Trophoblast cell (in vitro differentiated cells and primary cell): ENCODE measurements around the gene SLAIN2.

Experiments
- DNase-seq, 2 donors: peaks; one replicate each; pipeline ENCODE4 v3.0.0-alpha.2; 2016
- H2AFZ ChIP-seq: 2 replicates; pipeline ENCODE4 v1.6.1; 2013; ENCODE audit warnings: low read length, moderate library complexity, mild to moderate bottlenecking; ENCODE audit not compliant: insufficient read depth, poor library complexity
- H2AK5ac ChIP-seq: 2 replicates; pipeline ENCODE4 v1.6.1; 2013; ENCODE audit warnings: mild to moderate bottlenecking, low read length
- H2BK120ac ChIP-seq: 2 replicates; pipeline ENCODE4 v1.6.1; 2013; ENCODE audit warnings: low read length, mild to moderate bottlenecking, moderate library complexity; ENCODE audit not compliant: insufficient read depth, poor library complexity
- H2BK12ac ChIP-seq: 2 replicates; pipeline ENCODE4 v1.6.1; 2013; ENCODE audit warnings: mild to moderate bottlenecking, low read length, moderate library complexity
- H2BK5ac ChIP-seq: 2 replicates; pipeline ENCODE4 v1.6.1; 2013; ENCODE audit warnings: low read length, low read depth, moderate library complexity, mild to moderate bottlenecking; ENCODE audit not compliant: poor library complexity
- H3K14ac ChIP-seq: 2 replicates; pipeline ENCODE4 v1.6.1; 2013; ENCODE audit warnings: mild to moderate bottlenecking, low read length
- H3K18ac ChIP-seq: 2 replicates; pipeline ENCODE4 v1.6.1; 2013; ENCODE audit warnings: mild to moderate bottlenecking, low read length
- H3K23ac ChIP-seq: 2 replicates; pipeline ENCODE4 v1.6.1; 2013; ENCODE audit warnings: low read length
- H3K27ac ChIP-seq: 2 replicates; pipeline ENCODE4 v1.5.1; 2013; ENCODE audit warnings: low read depth, mild to moderate bottlenecking, inconsistent platforms, low read length, moderate library complexity
- H3K27me3 ChIP-seq: 2 replicates; pipeline ENCODE4 v1.6.1; 2013; ENCODE audit warnings: inconsistent platforms, mild to moderate bottlenecking, low read length, moderate library complexity; ENCODE audit not compliant: insufficient read depth
- H3K36me3 ChIP-seq, 2 experiments: 1 replicate in 1 of 2; 2 replicates in 1 of 2; pipeline ENCODE4 v1.6.1; 2013; ENCODE audit warnings: low read length in 2 of 2, mild to moderate bottlenecking in 2 of 2, moderate library complexity in 1 of 2; ENCODE audit not compliant: insufficient read depth in 2 of 2, control insufficient read depth in 1 of 2
- H3K4ac ChIP-seq: 2 replicates; pipeline ENCODE4 v1.6.1; 2013; ENCODE audit warnings: low read depth, mild to moderate bottlenecking, low read length, moderate library complexity
- H3K4me1 ChIP-seq, 2 experiments: 1 replicate in 1 of 2; 2 replicates in 1 of 2; pipeline ENCODE4 v1.6.1; 2013; ENCODE audit warnings: low read length in 2 of 2, mild to moderate bottlenecking in 2 of 2, moderate library complexity in 1 of 2; ENCODE audit not compliant: insufficient read depth in 2 of 2, control insufficient read depth in 1 of 2
- H3K4me2 ChIP-seq: 2 replicates; pipeline ENCODE4 v1.6.1; 2013; ENCODE audit warnings: inconsistent platforms, mild to moderate bottlenecking, low read length, moderate library complexity
- H3K4me3 ChIP-seq: 2 replicates; pipeline ENCODE4 v1.5.1; 2013; ENCODE audit warnings: mild to moderate bottlenecking, low read depth, low read length, inconsistent platforms
- H3K79me1 ChIP-seq: one replicate; pipeline ENCODE4 v1.6.1; 2013; ENCODE audit warnings: low read length
- H3K79me2 ChIP-seq: 2 replicates; pipeline ENCODE4 v1.6.1; 2013; ENCODE audit warnings: low read length, mild to moderate bottlenecking; ENCODE audit not compliant: control insufficient read depth, insufficient read depth, poor library complexity
- H3K9ac ChIP-seq: 2 replicates; pipeline ENCODE4 v1.6.1; 2013; ENCODE audit warnings: mild to moderate bottlenecking, low read length
- H3K9me3 ChIP-seq: 2 replicates; pipeline ENCODE4 v1.6.1; 2013; ENCODE audit warnings: low read depth, mild to moderate bottlenecking, control low read depth, inconsistent platforms, low read length; ENCODE audit not compliant: insufficient read depth
- H4K12ac ChIP-seq: 2 replicates; pipeline ENCODE4 v1.6.1; 2013; ENCODE audit warnings: low read depth, mild to moderate bottlenecking, low read length, moderate library complexity
- H4K8ac ChIP-seq: 2 replicates; pipeline ENCODE4 v1.6.1; 2013; ENCODE audit warnings: low read depth, mild to moderate bottlenecking, low read length, moderate library complexity
- H4K91ac ChIP-seq: one replicate; pipeline ENCODE4 v1.6.1; 2013; ENCODE audit warnings: low read depth, mild to moderate bottlenecking, low read length, moderate library complexity
- WGBS: extraction: QIAGEN DNeasy Blood & Tissue Kit; methylation state at CpG from one replicate; pipeline ENCODE4 v1.1.7; 2013; ENCODE audit warnings: missing lambda C conversion rate; ENCODE audit not compliant: insufficient read length, insufficient coverage; ENCODE audit errors: extremely low coverage; 5-methylcytosine and 5-hydroxymethylcytosine counted together

Gene SLAIN2

DNA sequence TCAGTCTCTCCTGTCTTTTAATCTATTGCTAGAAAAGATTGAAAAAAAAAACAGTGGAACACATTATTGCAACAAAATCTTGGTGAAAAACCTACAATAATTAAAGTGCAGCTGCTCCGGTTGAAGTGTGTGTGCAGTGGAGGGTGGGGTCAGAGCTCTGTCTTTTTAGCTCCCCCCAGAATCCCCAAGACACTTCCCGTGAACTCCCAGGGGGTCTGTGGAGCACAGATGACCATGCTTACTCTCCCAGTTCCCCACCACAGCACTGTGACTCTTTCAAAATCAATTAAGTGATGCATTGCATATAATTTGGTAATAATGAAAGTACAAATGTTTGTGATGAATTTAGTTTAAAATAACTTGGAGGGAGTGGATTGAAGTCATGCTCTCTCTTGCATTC lies 126.1 kb downstream of the SLAIN2 start:
- H4K91ac ChIP-seq, result no peak overlapping the region
- no peak overlapping the region for H3K23ac ChIP-seq
- no peaks in the 10 kb centered on the region for H3K79me2 ChIP-seq
- no peak overlapping the region for H3K4me2 ChIP-seq
- H2BK5ac ChIP-seq, result no peak overlapping the region
- no CpG with 5 or more reads among the region's 2 CpGs for WGBS
- no peak overlapping the region for H3K4me3 ChIP-seq
- H3K18ac ChIP-seq, result no peak overlapping the region
- no peak overlapping the region for H2BK120ac ChIP-seq
- no peaks in the 10 kb centered on the region for H3K79me1 ChIP-seq
- H2AK5ac ChIP-seq, result no peak overlapping the region
- H3K27ac ChIP-seq, result no peak overlapping the region
- no peak overlapping the region for H4K12ac ChIP-seq
- no peaks in the 10 kb centered on the region for H3K27me3 ChIP-seq
- H3K9me3 ChIP-seq, result no peaks in the 10 kb centered on the region
- no peak for DNase-seq
- H3K14ac ChIP-seq, result no peak overlapping the region
- no peak overlapping the region for H4K8ac ChIP-seq
- H3K9ac ChIP-seq, result no peak overlapping the region
- H3K36me3 ChIP-seq, result no peaks in the 10 kb centered on the region
- no peaks in the 10 kb centered on the region for H3K4me1 ChIP-seq
- H3K4ac ChIP-seq, result no peak overlapping the region
- H2AFZ ChIP-seq, result no peak overlapping the region
- no peak overlapping the region for H2BK12ac ChIP-seq

GRCh38 chr4:48467891-48468290 lies 126.6 kb downstream of the SLAIN2 start:
- Histone ChIP-seq H3K4me3 (no peak overlapping the region), H2BK12ac (no peak overlapping the region), H2AK5ac (no peak overlapping the region), H3K18ac (no peak overlapping the region), H3K9me3 (no peaks in the 10 kb centered on the region), H3K4me2 (no peak overlapping the region), H4K91ac (no peak overlapping the region), H3K27ac (no peak overlapping the region), H4K12ac (no peak overlapping the region), H3K9ac (no peak overlapping the region), H3K79me2 (no peaks in the 10 kb centered on the region), H3K27me3 (no peaks in the 10 kb centered on the region), H4K8ac (no peak overlapping the region), H3K14ac (no peak overlapping the region), H3K36me3 (no peaks in the 10 kb centered on the region), H3K23ac (no peak overlapping the region), H3K4me1 (no peaks in the 10 kb centered on the region), H2BK5ac (no peak overlapping the region), H3K79me1 (no peaks in the 10 kb centered on the region), H2AFZ (no peak overlapping the region), H2BK120ac (no peak overlapping the region), H3K4ac (no peak overlapping the region)
- no peak for DNase-seq
- WGBS, result no CpG with 5 or more reads among the region's 5 CpGs

- no CpG with 5 or more reads among the region's 1 CpG for WGBS
- Histone ChIP-seq H2BK120ac (no peak overlapping the region), H3K23ac (no peak overlapping the region), H4K8ac (no peak overlapping the region), H4K12ac (no peak overlapping the region), H3K9ac (no peak overlapping the region), H3K79me2 (no peaks in the 10 kb centered on the region), H3K36me3 (no peaks in the 10 kb centered on the region), H3K27me3 (no peaks in the 10 kb centered on the region), H3K4me1 (no peaks in the 10 kb centered on the region), H4K91ac (no peak overlapping the region), H3K4me3 (no peak overlapping the region), H3K4me2 (no peak overlapping the region), H2BK5ac (no peak overlapping the region), H2AK5ac (no peak overlapping the region), H2AFZ (no peak overlapping the region), H3K4ac (no peak overlapping the region), H2BK12ac (no peak overlapping the region), H3K14ac (no peak overlapping the region), H3K27ac (no peak overlapping the region), H3K18ac (no peak overlapping the region), H3K79me1 (no peaks in the 10 kb centered on the region), H3K9me3 (no peaks in the 10 kb centered on the region)
- no peak for DNase-seq
Measured at GRCh38 chr4:48470137-48470536, 128.8 kb downstream of the SLAIN2 start.

DNA sequence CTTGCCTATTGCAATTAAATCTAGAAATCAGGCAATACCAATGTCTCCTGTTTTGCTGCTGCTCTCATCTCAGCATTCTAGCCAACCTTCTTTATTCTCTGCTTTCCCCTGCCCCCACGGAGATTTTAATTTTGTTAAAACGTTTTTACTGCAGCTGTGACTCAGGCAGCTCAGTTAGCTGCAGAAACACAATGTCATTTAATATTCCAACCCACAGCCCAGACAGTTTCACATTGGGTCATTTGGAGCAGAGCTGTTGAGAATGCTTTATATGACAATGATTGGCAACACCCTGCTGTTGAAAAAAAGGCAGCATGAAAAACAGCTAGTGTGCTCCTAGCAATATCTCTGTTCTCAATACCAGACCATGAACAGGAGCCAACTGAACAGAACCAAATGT lies 129.2 kb downstream of the SLAIN2 start:
- H3K36me3 ChIP-seq, result no peaks in the 10 kb centered on the region
- no peak for DNase-seq
- H3K4me3 ChIP-seq, result no peak overlapping the region
- H2AK5ac ChIP-seq, result no peak overlapping the region
- H3K4me1 ChIP-seq, result no peaks in the 10 kb centered on the region
- no peak overlapping the region for H3K18ac ChIP-seq
- H2BK5ac ChIP-seq, result no peak overlapping the region
- no peak overlapping the region for H3K14ac ChIP-seq
- H3K79me2 ChIP-seq, result no peaks in the 10 kb centered on the region
- H3K79me1 ChIP-seq, result no peaks in the 10 kb centered on the region
- H3K27me3 ChIP-seq, result no peaks in the 10 kb centered on the region
- H3K4me2 ChIP-seq, result no peak overlapping the region
- H4K12ac ChIP-seq, result no peak overlapping the region
- no peak overlapping the region for H2AFZ ChIP-seq
- no peak overlapping the region for H4K91ac ChIP-seq
- H4K8ac ChIP-seq, result no peak overlapping the region
- H2BK120ac ChIP-seq, result no peak overlapping the region
- H3K4ac ChIP-seq, result no peak overlapping the region
- no peak overlapping the region for H3K9ac ChIP-seq
- H3K27ac ChIP-seq, result no peak overlapping the region
- no peak overlapping the region for H2BK12ac ChIP-seq
- H3K9me3 ChIP-seq, result no peaks in the 10 kb centered on the region
- no peak overlapping the region for H3K23ac ChIP-seq
- no CpG with 5 or more reads among the region's 2 CpGs for WGBS
